HepG2 (cell line): Measurements from ENCODE around the gene CDK14. TPM values are rescaled to one million over a fixed set of nuclear protein-coding genes. Genes with fewer than 3 reads are reported as not detected.

ENCODE experiments used
- ATAC-seq: fragments of 200-7000 bp; cut with Tn5 transposase; 3 replicates; pipeline ENCODE4 v1.9.1; 2020; ENCODE audit warnings: mild to moderate bottlenecking, moderate library complexity
- BruUV-seq: library from RNA; stranded (reverse); fragments of 400-500 nt; replicated peaks from 2 replicates; lab custom pipeline; 2021; lab: Mats Ljungman, UMichigan
- CTCF ChIA-PET: fragments of 300-600 bp; formaldehyde crosslinking; extraction: SDS; loops from one replicate; lab custom pipeline; 2021; ENCODE audit warnings: low total read pairs, inconsistent platforms, low intra/inter-chr PET ratio; lab: Yijun Ruan, JAX
- POLR2A ChIA-PET: fragments of 350-600 bp; sonication (Branson Sonifier 250); formaldehyde crosslinking; loops from one replicate; lab custom pipeline; 2020; ENCODE audit warnings: antibody characterized with exemption, inconsistent platforms; lab: Yijun Ruan, JAX
- DNase-seq: peaks from one replicate; pipeline ENCODE4 v3.0.0-alpha.2; 2015; ENCODE audit warnings: low spot score
- FAIRE-seq: peaks from 3 replicates; lab custom pipeline; 2011; peaks lifted over from hg19 to GRCh38; lab: Jason Lieb, UNC
- H2AFZ ChIP-seq: one replicate; pipeline ENCODE4 v1.6.1; 2011; ENCODE audit warnings: low read length, inconsistent platforms
- H3K27ac ChIP-seq: fragments of 300-600 bp; 3 replicates; pipeline ENCODE4 v1.8.0; 2011; ENCODE audit warnings: mixed run types, mild to moderate bottlenecking, mixed read lengths, low read length, inconsistent platforms; ENCODE audit not compliant: insufficient read depth; ENCODE audit errors: extremely low read length
- H3K27me3 ChIP-seq, 2 experiments: fragments of 200-600 bp in 1 of 2; 2 replicates in 1 of 2; 3 replicates in 1 of 2; pipeline versions ENCODE4 v1.6.0 to v1.8.0; 2011; ENCODE audit warnings: low read length in 2 of 2, mild to moderate bottlenecking in 2 of 2, moderate library complexity in 2 of 2, inconsistent platforms in 1 of 2; ENCODE audit not compliant: insufficient read depth in 2 of 2, control insufficient read depth in 1 of 2
- H3K36me3 ChIP-seq, 2 experiments: fragments of 200-600 bp in 1 of 2; replicated peaks in 1 of 2; 2 replicates in 1 of 2; 3 replicates in 1 of 2; pipeline versions ENCODE4 v1.5.1 to v1.8.0; 2011; ENCODE audit warnings: low read length in 2 of 2, inconsistent platforms in 1 of 2; ENCODE audit not compliant: insufficient read depth in 2 of 2, control insufficient read depth in 1 of 2
- H3K4me1 ChIP-seq: 2 replicates; pipeline ENCODE4 v1.5.1; 2012; ENCODE audit warnings: low read length, inconsistent platforms; ENCODE audit not compliant: insufficient read depth
- H3K4me2 ChIP-seq: 2 replicates; pipeline ENCODE4 v1.6.0; 2011; ENCODE audit warnings: low read depth, low read length, inconsistent platforms
- H3K4me3 ChIP-seq, 3 experiments: fragments of 200-600 bp in 1 of 3; sonication (generic), shearing (Covaris generic) in 1 of 3; replicated peaks in 1 of 3; 2 replicates each; pipeline ENCODE4 v1.5.1; 2011 to 2016; ENCODE audit warnings: low read length in 3 of 3, inconsistent platforms in 2 of 3, low read depth in 2 of 3, mild to moderate bottlenecking in 2 of 3, control low read depth in 1 of 3, mixed read lengths in 1 of 3; ENCODE audit not compliant: insufficient read depth in 1 of 3
- H3K79me2 ChIP-seq: one replicate; pipeline ENCODE4 v1.6.1; 2011; ENCODE audit warnings: low read length, inconsistent platforms; ENCODE audit not compliant: insufficient read depth
- H3K9ac ChIP-seq: 2 replicates; pipeline ENCODE4 v1.6.0; 2011; ENCODE audit warnings: mild to moderate bottlenecking, low read depth, low read length, inconsistent platforms; ENCODE audit not compliant: insufficient read depth
- H3K9me3 ChIP-seq: 2 replicates; pipeline ENCODE4 v1.5.1; 2012; ENCODE audit warnings: mild to moderate bottlenecking, low read length
- H4K20me1 ChIP-seq: 2 replicates; pipeline ENCODE4 v1.6.0; 2011; ENCODE audit warnings: inconsistent platforms, mild to moderate bottlenecking, low read length, moderate library complexity; ENCODE audit not compliant: insufficient read depth
- BCL6 ChIP-seq: IDR thresholded peaks from 2 replicates; pipeline ENCODE4 v1.6.1; 2016; ENCODE audit warnings: missing genetic modification reagents, missing compliant biosample characterization
- FOXC1 ChIP-seq: sonication (generic); formaldehyde crosslinking; IDR thresholded peaks from 2 replicates; pipeline ENCODE4 v1.8.0; 2022; ENCODE audit warnings: mild to moderate bottlenecking, missing genetic modification reagents, borderline replicate concordance
- HDAC6 ChIP-seq: fragments of 200-600 bp; sonication (generic); IDR thresholded peaks from 2 replicates; pipeline ENCODE4 v1.7.0; 2017; ENCODE audit warnings: mild to moderate bottlenecking, antibody characterized with exemption, low read length, low read depth
- NCOA5 ChIP-seq: sonication (generic); formaldehyde crosslinking; IDR thresholded peaks from 2 replicates; pipeline ENCODE4 v1.4.0; 2020; ENCODE audit warnings: missing genetic modification reagents
- RBM39 ChIP-seq: fragments of 200-400 bp; formaldehyde crosslinking; IDR thresholded peaks from one replicate; pipeline ENCODE4 v1.6.1; 2018; ENCODE audit warnings: antibody characterized with exemption, mild to moderate bottlenecking, low read depth, low read length; ENCODE audit not compliant: poor library complexity, severe bottlenecking
- RXRB ChIP-seq: IDR thresholded peaks from 2 replicates; pipeline ENCODE4 v1.6.1; 2016; ENCODE audit warnings: borderline replicate concordance, missing genetic modification reagents, missing compliant biosample characterization
- ZKSCAN5 ChIP-seq: sonication (generic); formaldehyde crosslinking; IDR thresholded peaks from 2 replicates; pipeline ENCODE4 v1.5.1; 2020; ENCODE audit warnings: mild to moderate bottlenecking, missing genetic modification reagents
- ZNF20 ChIP-seq: sonication (generic); formaldehyde crosslinking; IDR thresholded peaks from 2 replicates; pipeline ENCODE4 v1.4.0; 2020; ENCODE audit warnings: mild to moderate bottlenecking, moderate library complexity, missing genetic modification reagents
- ZNF720 ChIP-seq: sonication (generic); formaldehyde crosslinking; IDR thresholded peaks from 2 replicates; pipeline ENCODE4 v1.4.0; 2020; ENCODE audit warnings: missing genetic modification reagents
- WGBS: methylation state at CpG from one replicate; pipeline ENCODE4 v1.1.6; 2017; ENCODE audit warnings: low lambda C conversion rate; 5-methylcytosine and 5-hydroxymethylcytosine counted together
- in situ Hi-C: cut with HindIII; loops from 2 replicates; pipeline ENCODE4 v1.10.0; 2017; ENCODE audit warnings: low pct_unique_long_range_greater_than_20kb; ENCODE audit not compliant: extremely low pct_ligation_motif_present
- intact Hi-C: fragments of 100-400 bp; cut with micrococcal nuclease; formaldehyde crosslinking; loops from one replicate; pipeline ENCODE4 v1.10.0; 2022; ENCODE audit not compliant: unreplicated experiment
- polyA plus RNA-seq, 8 experiments: library from polyadenylated mRNA; depleted of rRNA in 3 of 8; stranded (reverse) in 7 of 8; unstranded in 1 of 8; fragments of >200 nt; fragmentation: Illumina TruSeq in 4 of 8; extraction: Trizol in 4 of 8; gene quantifications; 2 replicates each; pipeline versions ENCODE4 v1.2.1 to v1.2.3, GENCODE V29; 2011 to 2016; ENCODE audit warnings: low read depth in 4 of 8, missing spikeins in 1 of 8, mixed read lengths in 1 of 8; ENCODE audit not compliant: insufficient read depth in 1 of 8
- total RNA-seq, 5 experiments: library from RNA; depleted of rRNA; stranded (reverse); fragments of >200 nt; fragmentation: Illumina TruSeq; extraction: Trizol; gene quantifications; 2 replicates each; pipeline ENCODE4 v1.2.3, GENCODE V29; 2016; ENCODE audit warnings: low read depth in 1 of 5
- TF ChIP-seq, protein P1 (sequence below): sonication (generic); formaldehyde crosslinking; IDR thresholded peaks from 2 replicates; pipeline ENCODE4 v1.4.0; 2020; ENCODE audit warnings: missing genetic modification reagents, low read depth, mild to moderate bottlenecking, borderline replicate concordance
- TF ChIP-seq, protein P2 (sequence below): IDR thresholded peaks from 2 replicates; pipeline ENCODE4 v1.6.1; 2016; ENCODE audit warnings: missing biosample characterization, missing genetic modification reagents, low read depth

Gene CDK14
- total and polyA plus RNA-seq, 2 of the 13 experiments (the other 11 are each of a cell fraction or from before 2014, with no cell fraction given): 0.26 to 0.71 TPM

GRCh38 chr7:91248996-91249395 lies 652.9 kb downstream of the CDK14 start:
- DNase-seq: no peak
- H4K20me1 ChIP-seq: no peaks in the 10 kb centered on the region
- ChIA-PET CTCF (no interaction called here), POLR2A (no interaction called here)
- TF ChIP-seq, protein P1, sequence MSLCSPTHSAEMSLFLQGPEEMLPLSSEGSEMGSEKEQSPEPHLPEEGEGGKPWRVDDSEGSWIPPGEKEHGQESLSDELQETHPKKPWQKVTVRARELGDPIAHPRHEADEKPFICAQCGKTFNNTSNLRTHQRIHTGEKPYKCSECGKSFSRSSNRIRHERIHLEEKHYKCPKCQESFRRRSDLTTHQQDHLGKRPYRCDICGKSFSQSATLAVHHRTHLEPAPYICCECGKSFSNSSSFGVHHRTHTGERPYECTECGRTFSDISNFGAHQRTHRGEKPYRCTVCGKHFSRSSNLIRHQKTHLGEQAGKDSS (CRISPR knock-in tag): no peak
- TF ChIP-seq NCOA5 (CRISPR knock-in tag): no peak
- no peak for TF ChIP-seq BCL6
- TF ChIP-seq, protein P2, sequence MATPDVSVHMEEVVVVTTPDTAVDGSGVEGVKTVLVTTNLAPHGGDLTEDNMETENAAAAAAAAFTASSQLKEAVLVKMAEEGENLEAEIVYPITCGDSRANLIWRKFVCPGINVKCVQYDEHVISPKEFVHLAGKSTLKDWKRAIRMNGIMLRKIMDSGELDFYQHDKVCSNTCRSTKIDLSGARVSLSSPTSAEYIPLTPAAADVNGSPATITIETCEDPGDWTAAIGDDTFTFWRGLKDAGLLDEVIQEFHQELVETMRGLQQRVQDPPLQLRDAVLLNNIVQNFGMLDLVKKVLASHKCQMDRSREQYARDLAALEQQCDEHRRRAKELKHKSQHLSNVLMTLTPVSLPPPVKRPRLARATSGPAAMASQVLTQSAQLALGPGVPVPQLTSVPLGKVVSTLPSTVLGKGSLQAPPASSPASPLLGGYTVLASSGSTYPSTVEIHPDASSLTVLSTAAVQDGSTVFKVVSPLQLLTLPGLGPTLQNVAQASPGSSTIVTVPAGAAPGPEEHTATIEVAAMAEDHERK (CRISPR knock-in tag): no peak
- no peak for TF ChIP-seq ZKSCAN5 (CRISPR knock-in tag)
- no peak for TF ChIP-seq RBM39
- TF ChIP-seq ZNF720 (CRISPR knock-in tag): no peak
- TF ChIP-seq FOXC1: no peak
- TF ChIP-seq HDAC6: no peak
- TF ChIP-seq ZNF20 (CRISPR knock-in tag): no peak
- TF ChIP-seq RXRB (CRISPR knock-in tag): no peak
- no peaks in the 10 kb centered on the region for H3K79me2 ChIP-seq
- H3K9me3 ChIP-seq: no peaks in the 10 kb centered on the region
- BruUV-seq: no TSS peak
- H3K4me2 ChIP-seq: no peak overlapping the region
- 0% methylated on average over 2 of the region's 2 CpGs for WGBS
- no peak overlapping the region for H3K4me3 ChIP-seq
- ATAC-seq: no peak
- FAIRE-seq: no peak
- H3K4me1 ChIP-seq: no peaks in the 10 kb centered on the region
- H3K9ac ChIP-seq: no peak overlapping the region
- no peaks in the 10 kb centered on the region for H3K27me3 ChIP-seq
- intact Hi-C loops: no loop called here
- in situ Hi-C loops: no loop called here
- no peaks in the 10 kb centered on the region for H3K36me3 ChIP-seq
- no peak overlapping the region for H2AFZ ChIP-seq
- H3K27ac ChIP-seq: no peak overlapping the region
